GM10248 (cell line): ENCODE measurements around the gene DR1.

Source experiments
- CTCF ChIA-PET: fragments of 300-600 bp; sonication (Branson Sonifier 250); formaldehyde crosslinking; extraction: SDS; loops from one replicate; lab custom pipeline; 2021; ENCODE audit warnings: antibody characterized with exemption; lab: Yijun Ruan, JAX
- POLR2A ChIA-PET: fragments of 350-650 bp; sonication (Branson Sonifier 250); formaldehyde crosslinking; extraction: SDS; loops from one replicate; lab custom pipeline; 2020; ENCODE audit warnings: antibody characterized with exemption; lab: Yijun Ruan, JAX
- DNase-seq: peaks from one replicate; pipeline ENCODE4 v3.0.0; 2012; ENCODE audit errors: extremely low spot score
- TF ChIP-seq, protein P1 (sequence below): IDR thresholded peaks from 2 replicates; pipeline ENCODE4 v1.5.1; 2012; ENCODE audit warnings: mild to moderate bottlenecking, low read depth; ENCODE audit errors: extremely low read depth, missing control alignments, control extremely low read depth

The DR1 gene

DNA sequence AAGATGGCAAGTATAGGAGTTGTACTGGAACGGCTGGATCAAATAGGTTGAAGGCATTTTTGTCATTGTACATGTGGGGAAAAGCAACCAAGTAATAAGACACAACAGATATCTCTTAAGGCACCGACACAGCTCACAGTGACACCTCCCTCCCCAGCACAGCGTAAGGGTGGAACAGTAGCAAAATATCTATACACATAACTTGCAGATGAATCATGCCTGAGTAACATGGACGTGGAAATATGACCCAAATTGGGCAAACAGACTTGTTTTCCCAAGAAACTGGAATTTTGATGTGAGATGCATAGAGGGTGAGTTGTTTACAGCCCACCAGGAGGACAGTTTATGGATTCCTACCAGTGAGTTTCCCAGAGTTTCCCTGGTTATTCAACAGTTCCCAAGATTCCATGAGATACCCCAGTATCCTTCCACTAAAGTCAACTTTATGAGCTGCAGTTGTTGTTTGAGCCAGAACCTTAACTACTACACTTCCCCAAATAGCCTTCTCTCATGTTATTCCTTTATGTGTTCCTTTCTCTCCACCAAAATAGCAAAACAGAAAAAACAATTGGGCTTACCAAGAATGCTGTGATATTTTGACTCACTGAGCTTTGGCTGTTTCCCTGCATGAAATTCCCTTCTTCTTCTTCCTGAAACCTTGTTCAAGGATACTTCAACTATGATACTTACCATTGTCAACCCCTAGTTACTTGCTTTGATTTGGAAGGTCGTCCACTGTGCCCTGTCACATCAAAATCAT lies 7.1 kb upstream of the DR1 start:
- ChIA-PET POLR2A (no interaction called here), CTCF (interaction anchor here (3.1 kb wide), 1 partner anchor 34 kb away, joined by 12 read pairs; no protein-coding TSS in a partner anchor)
- TF ChIP-seq, protein P1, sequence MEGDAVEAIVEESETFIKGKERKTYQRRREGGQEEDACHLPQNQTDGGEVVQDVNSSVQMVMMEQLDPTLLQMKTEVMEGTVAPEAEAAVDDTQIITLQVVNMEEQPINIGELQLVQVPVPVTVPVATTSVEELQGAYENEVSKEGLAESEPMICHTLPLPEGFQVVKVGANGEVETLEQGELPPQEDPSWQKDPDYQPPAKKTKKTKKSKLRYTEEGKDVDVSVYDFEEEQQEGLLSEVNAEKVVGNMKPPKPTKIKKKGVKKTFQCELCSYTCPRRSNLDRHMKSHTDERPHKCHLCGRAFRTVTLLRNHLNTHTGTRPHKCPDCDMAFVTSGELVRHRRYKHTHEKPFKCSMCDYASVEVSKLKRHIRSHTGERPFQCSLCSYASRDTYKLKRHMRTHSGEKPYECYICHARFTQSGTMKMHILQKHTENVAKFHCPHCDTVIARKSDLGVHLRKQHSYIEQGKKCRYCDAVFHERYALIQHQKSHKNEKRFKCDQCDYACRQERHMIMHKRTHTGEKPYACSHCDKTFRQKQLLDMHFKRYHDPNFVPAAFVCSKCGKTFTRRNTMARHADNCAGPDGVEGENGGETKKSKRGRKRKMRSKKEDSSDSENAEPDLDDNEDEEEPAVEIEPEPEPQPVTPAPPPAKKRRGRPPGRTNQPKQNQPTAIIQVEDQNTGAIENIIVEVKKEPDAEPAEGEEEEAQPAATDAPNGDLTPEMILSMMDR = no peak
- DNase-seq = no peak

DNA sequence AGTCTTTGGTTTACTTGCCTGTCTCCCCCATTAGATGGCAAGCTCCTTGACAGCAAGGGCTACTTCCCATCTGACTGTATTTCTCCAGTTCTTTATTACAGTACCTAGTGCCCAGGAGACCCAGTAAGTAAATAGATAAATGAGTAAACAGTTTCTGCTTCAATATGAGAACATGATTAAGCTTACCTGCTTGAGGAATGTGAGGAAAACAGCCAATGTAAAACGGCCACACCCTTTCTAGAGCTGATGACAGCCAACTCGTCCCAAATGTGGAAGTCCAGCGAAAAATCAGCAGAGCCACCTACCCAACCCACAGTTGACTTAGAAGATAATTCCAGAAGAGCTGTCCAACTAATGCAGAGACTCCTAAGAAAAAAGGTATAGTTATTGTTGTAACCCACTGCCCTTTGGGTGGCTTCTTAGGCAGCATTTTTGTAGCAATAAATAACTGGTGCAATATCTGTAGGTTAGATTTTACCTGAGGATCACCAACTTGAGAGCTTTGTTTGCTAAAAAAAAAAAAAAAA lies 6.5 kb upstream of the DR1 start:
- DNase-seq = no peak
- ChIA-PET POLR2A (no interaction called here), CTCF (interaction anchor here (0.8 to 3.1 kb wide), 2 partner anchors 35 to 325 kb away, joined by 3 to 12 read pairs; no protein-coding TSS in a partner anchor)
- TF ChIP-seq, protein P1 = no peak

DNA sequence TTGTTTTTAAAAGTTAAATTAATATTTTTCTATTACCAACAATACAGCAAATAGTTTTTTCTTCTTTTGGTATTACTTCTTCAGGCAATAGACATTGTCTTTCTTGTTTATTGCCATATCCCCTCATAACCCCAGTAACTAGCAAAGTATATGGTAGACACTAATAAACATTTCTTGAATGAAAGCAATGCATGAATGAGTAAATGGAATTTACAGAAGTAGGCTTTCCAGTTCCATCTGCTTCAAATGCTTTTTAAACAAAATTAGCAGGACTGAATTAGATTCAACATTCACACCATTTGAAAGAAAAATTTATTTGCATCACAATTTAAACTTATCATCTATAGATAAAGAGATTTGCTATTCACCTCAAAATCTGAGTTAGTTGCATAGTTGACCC lies 5.6 kb upstream of the DR1 start:
- POLR2A ChIA-PET = no interaction called here
- TF ChIP-seq, protein P1 = no peak
- DNase-seq = no peak
- CTCF ChIA-PET = interaction anchor here (2.0 to 3.1 kb wide), 2 partner anchors 9 to 36 kb away, joined by 6 to 12 read pairs; no protein-coding TSS in a partner anchor

- CTCF ChIA-PET = interaction anchor here (1.0 to 3.2 kb wide), 4 partner anchors 9 to 40 kb away, joined by 3 to 14 read pairs (median 8); no protein-coding TSS in a partner anchor
- TF ChIP-seq, protein P1 = no peak
- no peak for DNase-seq
- POLR2A ChIA-PET = no interaction called here
These were observed 1.2 kb upstream of the DR1 start for GRCh38 chr1:93344484-93344883.

- DNase-seq = no peak
- ChIA-PET POLR2A (interaction anchor here (0.8 kb wide), 1 partner anchor 12 kb away, joined by 3 read pairs; no protein-coding TSS in a partner anchor), CTCF (interaction anchor here (0.7 to 2.4 kb wide), 6 partner anchors 10 to 499 kb away, joined by 3 to 11 read pairs (median 4); no protein-coding TSS in a partner anchor)
- TF ChIP-seq, protein P1 = no peak
These were observed 648 bp upstream of the DR1 start for GRCh38 chr1:93344886-93345632.

DNA sequence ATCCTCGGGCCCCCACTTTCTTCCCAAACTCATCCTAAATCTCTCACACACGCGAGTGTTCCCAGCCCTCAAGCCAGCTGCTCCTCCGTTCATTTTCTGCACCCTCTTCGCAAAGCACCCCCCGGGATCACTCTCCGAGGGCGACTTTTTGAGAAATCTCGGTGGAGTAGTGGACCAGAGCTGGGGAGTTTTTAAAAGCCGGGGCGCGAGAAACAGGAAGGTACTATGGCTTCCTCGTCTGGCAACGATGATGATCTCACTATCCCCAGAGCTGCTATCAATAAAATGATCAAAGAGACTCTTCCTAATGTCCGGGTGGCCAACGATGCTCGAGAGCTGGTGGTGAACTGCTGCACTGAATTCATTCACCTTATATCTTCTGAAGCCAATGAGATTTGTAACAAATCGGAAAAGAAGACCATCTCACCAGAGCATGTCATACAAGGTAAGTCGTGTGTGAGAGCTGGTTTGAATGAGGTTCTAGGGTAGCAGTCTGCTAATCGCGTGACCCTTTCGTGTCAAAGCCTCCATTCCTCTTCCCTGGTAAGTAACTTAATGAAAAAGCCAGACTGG lies 800 bp downstream of the DR1 start:
- POLR2A ChIA-PET = no interaction called here
- peak; percentile 29 for DNase-seq
- CTCF ChIA-PET = interaction anchor here (1.4 to 2.4 kb wide), 3 partner anchors 11 to 498 kb away, joined by 3 to 11 read pairs (median 3); no protein-coding TSS in a partner anchor
- TF ChIP-seq, protein P1 = no peak
